GM19463 (cell line): Measurements from ENCODE around the gene DSPP.
"Not testable (repeated sequence)": the region's sequence is repeated elsewhere in the genome, so short reads cannot be mapped to it uniquely, and the experiment has no call there.

Experiments used
- ATAC-seq: cut with Tn5 transposase; IDR thresholded peaks from one replicate; pipeline ENCODE4 v1.9.1; 2021; ENCODE audit warnings: mild to moderate bottlenecking, moderate library complexity; ENCODE audit not compliant: unreplicated experiment

The DSPP gene

DNA sequence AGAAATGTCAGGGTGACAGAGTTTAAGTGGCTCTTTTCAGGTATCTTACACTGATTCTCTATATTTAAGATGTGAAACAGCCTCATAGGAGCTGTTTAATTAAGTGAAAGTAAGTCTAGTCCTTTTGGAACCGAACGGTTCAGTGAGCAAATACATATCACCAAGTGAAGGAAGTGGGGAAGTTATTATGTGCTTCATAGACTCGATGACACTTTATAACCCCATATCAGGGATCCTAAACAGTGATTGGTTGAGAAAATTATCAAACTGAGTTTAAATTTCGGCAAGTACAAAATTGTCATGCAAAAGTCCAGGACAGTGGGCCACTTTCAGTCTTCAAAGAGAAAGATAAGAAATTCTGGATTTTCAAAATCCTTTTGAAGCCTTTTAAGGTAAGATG lies at the start of gene DSPP:
TSS of gene DSPP (plus strand) at position 301 of the 400 bp plus-strand sequence. CDS start 2,380 bp downstream, outside the sequence.
- ATAC-seq = no peak

DNA sequence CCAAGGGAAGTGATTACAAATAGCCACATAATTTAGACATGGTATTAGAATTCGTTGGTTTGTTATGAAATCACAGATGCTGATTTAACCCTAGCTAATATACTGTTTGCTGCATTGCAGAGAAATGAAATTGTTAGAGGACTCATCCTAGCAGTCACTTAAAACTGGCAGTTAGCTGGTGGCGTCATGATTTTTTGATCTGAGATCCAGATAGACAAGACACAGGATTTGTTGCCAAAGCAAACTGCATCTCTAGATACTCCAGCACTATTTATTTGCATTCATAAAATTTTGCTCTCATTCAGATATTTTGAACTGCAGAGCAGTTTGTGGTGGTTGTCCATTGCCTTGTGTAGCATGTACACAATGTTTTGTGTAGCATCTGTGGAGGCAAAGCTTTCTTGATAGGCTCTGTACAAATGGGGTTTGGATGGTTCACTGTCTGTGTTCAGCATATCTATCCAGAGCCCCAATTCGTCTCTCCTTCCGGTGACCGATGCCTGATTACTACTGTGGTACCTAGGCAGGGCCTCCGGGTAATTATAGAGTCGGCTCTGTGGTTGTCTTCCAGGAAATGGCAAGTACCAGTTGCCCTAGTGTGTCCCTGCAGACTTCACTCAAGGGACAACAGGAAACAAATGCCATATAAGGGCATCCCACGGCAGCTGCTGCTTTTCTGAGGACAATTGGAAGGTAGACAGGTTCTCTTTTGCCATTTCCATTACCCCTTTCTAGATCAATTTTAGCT lies 49.1 kb upstream of the DSPP start:
- peak; percentile 100 for ATAC-seq

DNA sequence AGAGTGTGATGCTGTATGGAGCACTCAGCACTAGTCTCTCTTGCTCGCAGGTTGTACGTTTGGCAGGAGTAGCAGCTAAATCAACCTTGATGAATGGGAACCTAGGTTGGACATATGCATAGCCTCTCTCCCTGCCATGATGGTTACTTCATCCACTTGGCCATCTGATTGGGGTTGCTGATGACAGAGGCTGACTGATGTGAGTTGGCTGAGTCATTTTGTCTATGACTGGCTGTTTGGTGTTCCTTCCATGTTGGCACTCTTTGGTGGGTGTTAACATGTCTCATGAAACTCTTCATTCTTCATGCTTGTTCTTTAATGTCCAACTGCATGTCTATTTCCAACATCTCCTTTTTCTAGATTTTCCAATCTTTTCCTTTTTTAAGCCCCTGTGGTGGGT lies 47.5 kb upstream of the DSPP start:
- ATAC-seq = no peak

DNA sequence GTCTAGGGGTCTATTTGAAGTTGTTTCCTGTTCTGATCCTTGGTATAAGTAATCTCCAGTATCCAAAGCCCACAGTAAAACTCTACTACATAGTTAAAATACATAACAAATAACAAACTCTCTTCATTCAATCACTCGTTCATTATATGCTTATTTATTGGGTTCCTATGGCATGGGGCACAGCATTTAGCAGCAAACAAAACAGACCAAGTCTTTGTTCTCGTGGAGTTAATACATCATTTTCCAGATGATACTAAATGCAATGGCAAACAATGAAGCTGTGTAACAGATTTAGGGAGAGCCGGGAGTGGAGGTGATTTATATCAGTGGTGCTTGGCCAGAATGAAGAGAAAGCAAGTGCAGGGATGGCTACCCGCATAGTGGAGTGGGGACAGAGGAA lies 42.6 kb upstream of the DSPP start:
- no peak for ATAC-seq

DNA sequence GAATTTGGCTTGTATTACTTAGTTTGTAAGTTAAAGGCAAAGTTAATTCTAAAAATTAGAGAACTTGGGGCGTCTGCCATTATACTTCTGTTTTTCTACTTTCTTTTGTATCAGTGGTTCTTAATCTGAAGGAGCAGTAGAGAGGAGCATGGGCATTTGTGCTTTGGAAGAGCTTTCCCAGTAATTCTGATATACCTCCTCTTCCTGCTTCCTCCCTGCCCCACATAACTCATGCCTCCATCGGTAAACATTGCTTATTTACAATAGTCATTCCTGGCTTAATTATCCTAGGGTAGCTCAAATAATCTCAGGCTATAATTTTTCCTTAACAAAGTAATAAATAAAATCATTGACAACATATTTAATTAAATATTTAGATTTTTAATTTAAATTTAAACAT lies 42.1 kb upstream of the DSPP start:
- ATAC-seq = no peak

DNA sequence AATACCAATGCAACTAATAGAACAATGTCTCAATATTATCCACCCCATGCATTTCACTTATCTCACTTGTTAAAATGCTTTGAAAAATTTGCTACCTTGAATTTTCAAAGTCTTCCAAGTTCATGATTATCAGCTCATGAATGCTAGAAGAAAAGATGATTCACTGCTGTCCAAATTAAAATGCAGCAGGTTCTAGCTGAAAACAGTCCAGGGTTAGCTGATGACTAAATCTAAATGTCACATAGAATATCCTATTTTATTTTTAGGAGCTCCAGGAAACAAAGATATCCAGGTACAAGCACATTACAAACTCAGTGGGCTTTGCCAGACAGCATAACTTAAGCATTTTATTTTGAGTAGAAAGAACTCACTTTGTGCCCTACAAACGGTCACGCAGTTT lies 41.1 kb upstream of the DSPP start:
- ATAC-seq = no peak

DNA sequence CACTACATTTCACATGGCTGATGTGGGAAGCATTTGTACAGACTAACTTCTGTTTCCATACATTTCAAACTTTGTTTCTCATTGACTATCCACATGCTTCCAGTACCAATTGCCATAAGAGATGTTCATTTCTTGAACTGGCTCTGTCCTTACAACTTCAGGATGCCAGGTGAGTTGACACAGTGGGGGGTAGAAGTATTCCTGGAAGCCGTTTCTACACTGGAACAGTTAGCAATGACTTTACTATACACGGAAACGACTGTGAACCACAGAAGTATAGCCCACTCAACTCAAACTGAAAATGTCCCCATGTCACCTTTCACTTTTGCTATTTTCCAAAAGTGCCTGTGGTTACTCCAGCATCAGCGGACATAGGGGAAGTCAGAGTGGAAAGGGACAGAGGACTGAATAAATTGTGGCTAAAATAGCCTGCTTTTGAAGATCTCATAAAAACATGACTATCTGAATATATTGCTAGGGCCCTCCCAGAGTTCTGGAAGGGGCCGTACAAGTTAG lies 38.0 kb upstream of the DSPP start:
- no peak for ATAC-seq

DNA sequence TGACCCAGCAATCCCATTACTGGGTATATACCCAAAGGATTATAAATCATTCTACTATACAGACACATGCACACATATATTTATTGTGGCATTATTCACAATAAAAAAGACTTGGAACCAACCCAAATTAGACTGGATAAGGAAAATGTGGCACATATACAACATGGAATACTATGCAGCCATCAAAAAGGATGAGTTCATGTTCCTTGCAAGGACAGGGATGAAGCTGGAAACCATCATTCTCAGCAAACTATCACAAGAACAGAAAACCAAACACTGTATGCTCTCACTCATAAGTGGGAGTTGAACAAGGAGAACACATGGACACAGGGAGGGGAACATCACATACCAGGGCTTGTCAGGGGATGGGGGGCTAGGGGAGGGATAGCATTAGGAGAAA lies 34.0 kb upstream of the DSPP start:
- not testable (repeated sequence) for ATAC-seq

DNA sequence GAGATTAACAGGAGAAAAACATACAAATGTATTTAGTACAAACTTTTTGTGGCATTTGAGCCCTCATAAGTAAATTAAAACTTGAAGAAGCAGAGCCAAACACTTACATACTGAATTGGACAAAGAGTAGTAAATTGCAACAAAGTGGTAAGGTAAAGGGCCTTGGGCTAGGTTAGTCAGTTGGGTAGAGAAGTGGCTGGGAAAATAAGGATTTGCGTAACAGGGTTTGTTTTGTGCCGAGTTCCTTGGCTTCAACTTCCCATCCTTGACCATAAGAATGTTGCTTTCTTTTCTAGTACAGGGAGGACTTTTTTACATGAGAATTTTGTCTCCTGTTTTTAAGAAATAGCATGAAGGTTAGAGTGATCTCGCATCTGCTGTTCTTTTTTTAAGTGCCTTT lies 33.3 kb upstream of the DSPP start:
- no peak for ATAC-seq

DNA sequence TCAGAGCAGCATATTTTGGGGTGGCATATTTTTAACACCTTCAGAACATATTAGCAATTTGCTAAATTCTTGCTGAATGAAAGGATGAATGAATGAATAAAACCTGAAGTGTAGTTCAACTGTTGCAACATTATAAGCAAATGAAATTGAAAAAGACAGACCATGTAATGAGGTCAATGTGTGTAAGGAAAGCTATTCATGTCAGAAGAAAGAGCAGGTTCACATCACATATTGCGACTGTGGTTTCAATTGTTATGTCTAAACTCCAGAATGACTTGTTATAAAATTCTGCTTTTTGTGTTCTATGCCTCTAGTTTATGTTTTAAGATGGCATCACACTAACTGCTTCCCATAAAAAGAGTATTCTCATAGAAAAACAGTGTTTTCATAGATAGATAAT lies 32.9 kb upstream of the DSPP start:
- no peak for ATAC-seq

DNA sequence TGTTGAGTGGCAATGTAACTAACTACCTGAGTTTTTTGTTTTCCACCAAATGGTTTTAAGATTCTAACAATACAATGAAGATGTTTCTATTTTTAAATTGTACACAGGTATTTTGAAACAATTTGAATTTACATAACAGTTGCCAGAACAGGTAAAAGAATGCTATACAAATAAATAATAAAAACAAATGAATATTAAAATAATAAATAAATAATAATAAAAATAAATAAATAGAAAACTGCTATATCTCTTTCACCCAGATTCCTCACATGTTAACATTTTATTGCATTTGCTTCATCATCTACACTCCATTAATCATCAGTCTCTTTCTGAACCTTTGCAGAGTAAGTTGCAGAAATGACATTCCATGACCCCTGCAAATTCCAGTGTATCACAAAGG lies 32.3 kb upstream of the DSPP start:
- ATAC-seq = no peak

DNA sequence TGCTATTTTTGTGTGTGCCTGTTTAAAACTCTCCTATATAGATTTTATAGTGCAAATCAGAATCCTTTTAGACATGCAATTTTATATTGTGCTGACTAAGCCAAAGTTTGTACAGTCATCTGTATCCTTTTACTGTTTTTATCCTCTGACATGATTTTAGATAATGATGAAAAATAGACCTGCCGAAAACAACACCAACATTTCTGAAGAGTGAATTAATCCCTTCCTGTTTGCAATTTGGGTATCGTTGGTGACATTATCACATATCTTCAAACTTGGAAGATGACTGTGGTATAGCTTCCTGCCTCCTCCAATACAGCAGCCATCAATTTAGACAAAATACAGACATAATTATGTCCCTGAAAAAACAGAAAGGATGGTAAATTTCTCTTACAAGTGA lies 28.9 kb upstream of the DSPP start:
- ATAC-seq = no peak

DNA sequence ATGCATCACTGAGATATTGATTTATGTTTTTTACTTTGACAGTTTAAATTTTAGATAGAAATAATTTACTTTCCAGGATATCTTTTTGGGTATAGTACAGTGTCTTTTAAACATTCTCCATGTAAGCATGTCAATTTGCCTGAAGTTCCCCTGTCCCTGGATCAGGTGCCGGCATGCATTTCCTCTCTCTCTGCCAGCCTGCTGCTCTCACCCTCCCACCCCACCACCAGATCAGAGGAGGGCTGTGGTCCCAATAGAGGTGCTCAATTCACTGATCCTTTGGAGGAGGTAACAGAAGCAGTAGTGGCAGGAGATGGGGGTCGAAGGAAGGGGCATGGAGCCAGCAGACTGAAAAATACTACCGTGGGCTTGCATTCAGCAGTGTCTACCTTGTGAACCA lies 28.3 kb upstream of the DSPP start:
- no peak for ATAC-seq

DNA sequence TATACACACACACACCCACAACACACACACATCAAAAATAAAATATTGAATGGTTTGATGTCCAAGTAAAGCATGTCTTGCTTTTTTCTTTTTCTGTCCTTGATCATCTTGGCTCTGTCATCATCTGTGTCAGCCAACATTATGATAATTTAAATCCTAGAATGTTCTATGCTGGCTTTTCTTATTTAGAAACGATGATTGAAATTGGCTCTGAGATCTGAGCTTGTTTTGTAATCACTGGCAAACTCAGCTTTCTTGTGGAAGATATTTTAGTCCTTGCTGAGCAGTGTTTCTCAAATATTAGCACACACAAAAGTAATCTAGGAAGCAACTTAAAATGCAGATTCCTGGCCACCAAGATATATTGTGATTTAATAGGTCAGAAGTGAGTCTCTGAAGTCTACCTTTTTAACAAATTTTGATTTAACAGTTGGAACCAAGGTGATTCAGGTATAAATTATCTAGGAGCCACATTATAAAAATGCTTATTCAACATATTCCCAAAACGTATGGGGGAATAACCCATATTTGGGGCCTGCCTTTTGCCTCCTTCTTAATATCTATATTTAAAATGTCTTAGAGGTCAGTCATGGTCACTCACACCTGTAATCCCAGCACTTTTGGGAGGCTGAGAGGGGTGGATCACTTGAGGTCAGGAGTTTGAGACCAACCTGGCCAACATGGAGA lies 24.0 kb upstream of the DSPP start:
- no peak for ATAC-seq

DNA sequence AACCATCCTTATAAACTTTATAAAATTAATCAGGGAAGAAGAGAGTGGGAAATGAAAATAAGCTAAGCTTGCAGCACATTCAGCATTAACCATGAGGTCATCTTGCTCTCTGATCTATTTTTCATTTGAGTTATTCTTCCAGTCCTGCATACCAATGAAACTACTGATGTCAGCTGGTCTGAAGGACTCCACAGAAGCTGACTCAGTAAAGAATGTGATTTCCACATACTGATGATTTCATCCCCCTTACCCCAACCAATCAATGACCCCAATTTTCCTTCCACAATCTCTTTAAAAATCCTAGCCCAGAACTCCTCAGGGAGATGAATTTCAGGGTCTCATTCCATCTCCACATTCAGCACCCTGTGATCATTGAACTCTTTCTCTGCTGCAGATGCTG lies 18.8 kb upstream of the DSPP start:
- no peak for ATAC-seq

DNA sequence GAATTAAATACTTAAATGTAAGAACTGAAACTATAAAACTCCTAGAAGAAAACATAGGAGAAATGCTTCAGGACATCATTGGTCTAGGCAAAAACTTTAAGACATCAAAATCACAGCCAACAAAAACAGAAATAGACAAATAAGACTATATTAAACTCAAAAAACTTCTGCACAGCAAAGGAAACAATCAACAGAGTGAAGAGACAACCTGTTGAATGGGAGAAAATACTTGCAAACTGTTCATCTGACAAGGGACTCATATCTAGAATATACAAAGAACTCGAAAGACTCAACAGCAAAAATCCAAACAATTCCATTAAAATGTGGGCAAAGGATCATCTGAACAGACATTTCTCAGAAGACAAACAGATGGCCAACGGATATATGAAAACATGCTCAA lies 16.2 kb upstream of the DSPP start:
- no peak for ATAC-seq

DNA sequence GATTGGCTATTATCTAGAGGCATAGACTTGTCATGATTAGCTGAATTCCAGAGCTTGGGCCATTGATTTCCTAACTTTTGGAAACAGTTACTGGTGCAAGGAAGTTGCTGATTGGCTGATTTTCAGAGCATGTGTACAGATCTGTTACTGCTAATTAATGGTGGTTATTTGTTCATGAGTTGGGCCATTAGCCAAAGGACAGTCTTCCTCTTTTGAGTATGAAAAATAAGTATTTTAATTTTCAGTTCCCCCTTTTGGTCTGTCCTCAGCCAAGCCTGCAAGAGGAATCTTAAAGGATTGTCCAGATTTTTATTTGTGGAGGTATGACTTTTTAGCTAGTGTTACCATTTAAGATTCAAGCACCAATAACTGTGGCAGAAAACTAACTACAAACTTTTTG lies 7.0 kb upstream of the DSPP start:
- ATAC-seq = no peak

DNA sequence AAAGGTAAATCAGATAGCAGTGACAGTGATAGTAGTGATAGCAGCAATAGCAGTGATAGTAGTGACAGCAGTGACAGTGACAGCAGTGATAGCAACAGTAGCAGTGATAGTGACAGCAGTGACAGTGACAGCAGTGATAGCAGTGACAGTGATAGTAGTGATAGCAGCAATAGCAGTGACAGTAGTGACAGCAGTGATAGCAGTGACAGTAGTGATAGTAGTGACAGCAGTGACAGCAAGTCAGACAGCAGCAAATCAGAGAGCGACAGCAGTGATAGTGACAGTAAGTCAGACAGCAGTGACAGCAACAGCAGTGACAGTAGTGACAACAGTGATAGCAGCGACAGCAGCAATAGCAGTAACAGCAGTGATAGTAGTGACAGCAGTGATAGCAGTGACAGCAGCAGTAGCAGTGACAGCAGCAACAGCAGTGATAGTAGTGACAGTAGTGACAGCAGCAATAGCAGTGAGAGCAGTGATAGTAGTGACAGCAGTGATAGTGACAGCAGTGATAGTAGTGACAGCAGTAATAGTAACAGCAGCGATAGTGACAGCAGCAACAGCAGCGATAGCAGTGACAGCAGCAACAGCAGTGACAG lies 6.1 kb downstream of the DSPP start:
- no peak for ATAC-seq

DNA sequence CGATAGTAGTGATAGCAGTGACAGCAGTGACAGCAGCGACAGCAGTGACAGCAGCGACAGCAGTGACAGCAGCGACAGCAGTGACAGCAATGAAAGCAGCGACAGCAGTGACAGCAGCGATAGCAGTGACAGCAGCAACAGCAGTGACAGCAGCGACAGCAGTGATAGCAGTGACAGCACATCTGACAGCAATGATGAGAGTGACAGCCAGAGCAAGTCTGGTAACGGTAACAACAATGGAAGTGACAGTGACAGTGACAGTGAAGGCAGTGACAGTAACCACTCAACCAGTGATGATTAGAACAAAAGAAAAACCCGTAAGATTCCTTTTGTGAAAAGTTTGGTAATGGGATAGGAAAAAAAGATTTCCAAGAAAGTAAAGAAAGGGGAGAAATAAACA lies 7.9 kb downstream of the DSPP start:
- no peak for ATAC-seq

DNA sequence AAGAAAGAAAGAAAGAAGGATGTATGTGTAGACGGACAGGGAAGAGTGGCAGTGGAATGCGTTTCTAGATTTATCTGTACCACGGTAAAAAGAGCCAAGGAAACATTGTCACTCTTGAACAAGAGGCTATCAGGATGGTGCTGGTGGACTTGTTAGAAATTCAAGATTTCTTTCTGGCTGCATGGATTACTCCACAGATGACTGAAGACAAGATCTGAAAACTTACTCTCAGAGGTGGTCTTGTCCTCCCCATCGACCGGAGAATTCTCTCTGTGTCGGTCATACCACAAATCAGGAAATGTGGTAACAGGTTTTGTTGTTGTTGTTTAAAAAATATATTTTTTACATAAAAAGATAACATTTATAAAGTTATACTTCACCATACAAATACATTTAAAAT lies 11.8 kb downstream of the DSPP start:
- ATAC-seq = no peak

DNA sequence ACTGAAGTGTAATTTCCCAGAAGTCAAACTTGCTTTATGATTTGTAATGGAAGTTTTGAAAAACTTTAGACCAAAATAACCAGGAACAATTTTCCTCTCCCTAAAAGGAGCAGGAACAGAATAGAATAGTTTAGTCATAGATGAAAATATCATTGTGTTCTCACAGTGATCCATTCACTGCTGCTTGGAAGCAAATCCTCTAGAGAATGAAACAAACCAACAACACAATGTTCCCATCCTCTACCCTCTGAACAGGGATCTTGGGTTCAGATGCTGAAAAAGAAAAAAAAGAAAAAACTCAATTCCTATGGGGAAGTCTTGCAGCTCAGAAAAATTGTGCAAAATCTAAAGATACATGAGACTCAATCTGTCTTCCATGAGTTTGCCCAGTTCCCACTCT lies 12.2 kb downstream of the DSPP start:
- no peak for ATAC-seq

DNA sequence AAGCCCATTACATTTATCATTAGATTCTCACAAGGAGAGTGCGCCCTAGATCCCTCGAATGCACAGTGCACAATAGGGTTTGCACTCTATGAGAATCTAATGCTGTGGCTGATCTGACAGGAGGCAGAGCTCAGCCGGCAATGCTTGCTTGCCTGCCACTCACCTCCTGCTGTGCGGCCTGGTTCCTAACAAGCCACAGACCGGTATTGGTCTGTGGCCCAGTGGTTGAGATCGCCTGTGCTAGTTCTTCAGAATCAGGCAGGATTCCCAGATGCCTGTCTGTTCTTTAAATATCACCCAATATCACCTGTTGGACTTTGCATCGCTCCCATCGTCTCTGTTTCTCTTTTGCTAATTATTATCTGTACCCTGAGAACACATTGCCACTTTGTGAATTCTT lies 14.0 kb downstream of the DSPP start:
- ATAC-seq = no peak
